Loucy (cell line): Measurements from ENCODE around the gene XRCC1.

Source experiments
- EZH2phosphoT487 ChIP-seq: fragments of 200-600 bp; IDR thresholded peaks from 2 replicates; pipeline ENCODE4 v1.6.1; 2018; ENCODE audit warnings: antibody characterized with exemption, mild to moderate bottlenecking, moderate library complexity, borderline replicate concordance
- TF ChIP-seq, protein P1 (sequence below): fragments of 200-600 bp; sonication (generic); conservative IDR thresholded peaks from 2 replicates; pipeline ENCODE4 v1.5.1; 2014; ENCODE audit warnings: mild to moderate bottlenecking, antibody characterized with exemption, low read length

DNA sequence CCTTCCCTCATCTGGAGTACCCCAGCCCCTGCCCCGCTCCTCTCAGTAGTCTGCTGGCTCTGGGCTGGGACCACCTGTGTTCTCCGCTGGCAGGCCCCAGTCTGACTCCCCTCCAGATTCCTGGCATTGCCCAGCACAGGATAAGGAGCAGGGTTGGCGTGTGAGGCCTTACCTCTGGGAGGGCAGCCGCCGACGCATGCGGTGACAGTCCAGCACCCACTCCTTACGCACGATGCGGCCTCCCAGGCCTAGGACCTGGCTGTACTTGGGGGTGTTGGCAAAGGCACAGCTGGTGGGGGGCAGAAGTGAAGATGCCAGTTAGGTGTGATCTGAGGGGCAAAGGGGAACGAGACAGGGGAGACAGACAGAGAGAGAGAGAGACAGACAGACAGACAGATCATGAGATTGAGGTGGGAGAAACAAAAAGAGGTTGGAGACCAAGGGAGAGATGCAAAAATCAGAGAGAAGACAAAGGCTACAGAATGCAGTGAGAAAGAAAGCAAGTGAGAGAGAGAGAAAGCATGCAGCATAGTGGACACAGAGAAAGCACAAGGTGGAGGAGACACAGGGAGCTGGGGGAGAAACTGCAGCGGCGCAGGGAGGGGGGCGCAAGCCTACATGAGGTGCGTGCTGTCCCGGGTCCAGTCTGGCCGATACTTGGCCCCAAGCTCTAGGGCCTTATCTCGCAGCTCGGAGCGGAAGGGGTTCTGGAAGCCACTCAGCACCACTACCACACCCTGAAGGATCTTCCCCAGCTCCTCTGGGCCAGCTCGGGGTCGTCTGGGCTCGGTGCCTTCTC, 23.7 kb downstream of the XRCC1 start:
- TF ChIP-seq, protein P1, sequence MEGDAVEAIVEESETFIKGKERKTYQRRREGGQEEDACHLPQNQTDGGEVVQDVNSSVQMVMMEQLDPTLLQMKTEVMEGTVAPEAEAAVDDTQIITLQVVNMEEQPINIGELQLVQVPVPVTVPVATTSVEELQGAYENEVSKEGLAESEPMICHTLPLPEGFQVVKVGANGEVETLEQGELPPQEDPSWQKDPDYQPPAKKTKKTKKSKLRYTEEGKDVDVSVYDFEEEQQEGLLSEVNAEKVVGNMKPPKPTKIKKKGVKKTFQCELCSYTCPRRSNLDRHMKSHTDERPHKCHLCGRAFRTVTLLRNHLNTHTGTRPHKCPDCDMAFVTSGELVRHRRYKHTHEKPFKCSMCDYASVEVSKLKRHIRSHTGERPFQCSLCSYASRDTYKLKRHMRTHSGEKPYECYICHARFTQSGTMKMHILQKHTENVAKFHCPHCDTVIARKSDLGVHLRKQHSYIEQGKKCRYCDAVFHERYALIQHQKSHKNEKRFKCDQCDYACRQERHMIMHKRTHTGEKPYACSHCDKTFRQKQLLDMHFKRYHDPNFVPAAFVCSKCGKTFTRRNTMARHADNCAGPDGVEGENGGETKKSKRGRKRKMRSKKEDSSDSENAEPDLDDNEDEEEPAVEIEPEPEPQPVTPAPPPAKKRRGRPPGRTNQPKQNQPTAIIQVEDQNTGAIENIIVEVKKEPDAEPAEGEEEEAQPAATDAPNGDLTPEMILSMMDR: no peak
- TF ChIP-seq EZH2phosphoT487: no peak
